ENCODE results near the gene ATP13A3. TPM values are rescaled to one million over a fixed set of nuclear protein-coding genes. Genes with fewer than 3 reads are reported as not detected.
A peak's percentile ranks its signal among the peaks of the same experiment; 100 is the strongest.

Gene ATP13A3
- total and polyA plus RNA-seq, 10 of the 15 experiments (the other 5 are each of a cell fraction or from before 2014, with no cell fraction given): 14.0 to 108 (median 69.5) TPM

DNA sequence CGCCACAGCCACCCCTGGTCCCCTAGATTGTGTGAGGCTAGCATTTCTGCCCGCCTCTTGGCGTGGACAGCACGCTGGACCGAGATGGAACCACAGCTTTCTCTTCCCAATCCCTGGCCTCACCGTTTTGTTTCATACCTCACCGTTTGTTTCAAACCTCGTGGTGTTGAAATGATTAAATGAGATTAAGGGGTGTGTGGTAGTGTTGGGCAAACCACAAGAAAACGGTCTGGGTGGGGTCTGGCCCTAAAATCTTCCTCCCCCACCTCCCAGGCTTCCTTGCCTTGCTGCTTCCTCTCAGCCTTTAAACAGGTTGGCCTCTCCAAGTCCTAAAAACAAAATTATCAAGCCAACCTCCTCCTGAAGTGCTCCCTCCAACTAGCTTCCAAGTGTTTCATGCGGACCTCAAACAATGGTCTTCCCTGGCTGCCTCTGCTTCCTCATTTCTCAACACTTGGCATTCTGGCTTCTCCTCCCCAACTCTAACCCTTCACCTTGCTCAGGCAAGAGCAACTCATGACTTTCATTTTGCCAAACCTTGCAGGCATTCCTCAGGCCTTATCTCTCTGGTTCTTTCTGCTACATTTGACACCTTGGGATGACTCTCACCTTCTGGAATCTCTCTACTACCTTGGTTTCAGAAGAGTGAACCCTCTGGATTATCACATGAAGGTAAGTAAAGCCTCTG lies 1.4 kb upstream of the ATP13A3 start:
- Histone ChIP-seq H3K27ac (ENCODE audit: control insufficient read depth, insufficient read depth) (peak overlapping the region; percentile 88), H3K4me1 (ENCODE audit: control insufficient read depth, insufficient read depth, low read length) (peaks cover 26% of the 10 kb centered on the region), H3K4me2 (ENCODE audit: control insufficient read depth, insufficient read depth) (peak overlapping the region; percentile 97), H3K79me2 (ENCODE audit: control insufficient read depth, insufficient read depth, low read length) (peaks cover 44% of the 10 kb centered on the region), H3K4me3 (peak overlapping the region; percentile 79), H3K36me3 (ENCODE audit: control insufficient read depth in 2 of 2, insufficient read depth in 2 of 2, low read length in 1 of 2) (no peaks in the 10 kb centered on the region; a peak in 1 of 4 replicates), H3K27me3 (replicated peaks in 1 of 2; ENCODE audit: control insufficient read depth in 2 of 2, insufficient read depth in 2 of 2, low read length in 1 of 2) (no peaks in the 10 kb centered on the region), H3K9ac (ENCODE audit: control insufficient read depth, insufficient read depth, low read length) (peak overlapping the region; percentile 86), H4K20me1 (ENCODE audit: control insufficient read depth, insufficient read depth) (no peaks in the 10 kb centered on the region), H2AFZ (ENCODE audit: control insufficient read depth, low read depth, low read length) (peak overlapping the region; percentile 82), H3K9me3 (replicated peaks; ENCODE audit: control insufficient read depth, insufficient read depth, low read length) (no peaks in the 10 kb centered on the region)
- FAIRE-seq: no peak
- BruUV-seq (replicated peaks): no TSS peak
- 9% methylated on average over 10 of the region's 10 CpGs for WGBS (ENCODE audit: insufficient coverage, insufficient replicate concordance, low lambda C conversion rate, missing lambda C conversion rate)
- ChIA-PET RAD21 (ENCODE audit: unreplicated experiment) (interaction anchor here (1.0 kb wide), 1 partner anchor 10 kb away, joined by 4 read pairs; no protein-coding TSS in a partner anchor), POLR2A (interaction anchor here (0.6 to 1.6 kb wide), 3 partner anchors 8 to 98 kb away, joined by 3 to 4 read pairs (median 4); no protein-coding TSS in a partner anchor), SMC1A (ENCODE audit: uncharacterized antibody, unreplicated experiment) (interaction anchor here (1.3 to 1.9 kb wide), 5 partner anchors 8 to 32 kb away, joined by 3 to 7 read pairs (median 5); no protein-coding TSS in a partner anchor), CTCF (interaction anchor here (0.9 to 3.1 kb wide), 9 partner anchors 9 to 194 kb away, joined by 3 to 14 read pairs (median 4); no protein-coding TSS in a partner anchor)
- intact Hi-C loops (cut with micrococcal nuclease; ENCODE audit: unreplicated experiment): no loop called here
- peak; percentile 0; the same call in 1 of the 3 replicates for ATAC-seq
- no peak for TF ChIP-seq CEBPB (IDR thresholded peaks at IDR 0.05; ENCODE audit: borderline replicate concordance in 1 of 2, low read depth in 2 of 2, low read length in 2 of 2)
- no peak; the same call in 1 of the 2 replicates for TF ChIP-seq MTA3 (IDR thresholded peaks at IDR 0.05; ENCODE audit: borderline replicate concordance, low read length)
- peak; percentile 69; the same call in 1 of the 2 replicates for TF ChIP-seq RUNX3 (IDR thresholded peaks at IDR 0.05; ENCODE audit: low read length)
- DNase-seq (ENCODE audit: low read depth, low spot score): no peak
- in situ Hi-C loops (cut with MboI): no loop called here
